ENCODE results near the gene USP11. TPM values are rescaled to one million over a fixed set of nuclear protein-coding genes. Genes with fewer than 3 reads are reported as not detected.
"Not testable (repeated sequence)": the region's sequence is repeated elsewhere in the genome, so short reads cannot be mapped to it uniquely, and the experiment has no call there.

Gene USP11
- total RNA-seq, 1 experiment from 2014 or later = 105 TPM

DNA sequence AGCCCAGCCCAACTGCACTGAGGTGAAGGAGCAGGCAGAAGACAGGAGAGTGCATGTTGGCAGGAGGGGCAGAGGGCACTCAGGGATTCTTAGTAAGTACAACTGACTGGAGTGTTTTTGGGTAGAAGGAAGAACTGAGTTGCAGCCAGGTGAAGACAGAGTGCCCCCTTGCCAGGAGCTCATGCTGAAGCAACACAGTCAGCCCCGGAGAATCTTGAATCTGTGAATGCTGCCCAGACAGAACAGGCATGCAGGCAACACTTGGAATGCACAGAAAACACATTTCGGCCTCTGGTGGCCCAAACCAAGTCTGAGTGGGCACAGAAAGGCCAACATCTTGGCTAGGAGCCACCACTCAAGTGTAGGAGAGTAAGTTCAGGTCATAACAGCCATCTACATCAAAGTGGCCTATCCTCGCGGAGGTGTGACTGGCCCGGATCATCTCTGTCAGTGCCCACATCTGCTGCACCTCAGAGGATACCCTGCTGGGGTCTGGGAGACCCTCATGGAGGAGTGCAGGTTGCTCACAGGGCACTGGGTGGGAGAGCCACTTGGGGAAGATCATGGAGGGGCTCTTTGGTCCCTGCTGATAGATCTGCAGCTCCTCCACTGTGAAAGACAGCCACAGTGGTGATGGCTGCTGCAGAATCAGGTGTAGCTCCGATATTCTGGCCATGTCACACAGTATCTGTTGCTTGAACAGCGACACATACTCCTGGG lies 40.4 kb downstream of the USP11 start:
- no peak for DNase-seq
- Histone ChIP-seq H3K27me3 (ENCODE audit: control insufficient read depth, insufficient read depth, low read length) (no peaks in the 10 kb centered on the region), H3K4me3 (ENCODE audit: insufficient read depth, low read depth, low read length) (no peak overlapping the region), H3K36me3 (replicated peaks; ENCODE audit: control insufficient read depth, insufficient read depth, low read length) (no peaks in the 10 kb centered on the region)

DNA sequence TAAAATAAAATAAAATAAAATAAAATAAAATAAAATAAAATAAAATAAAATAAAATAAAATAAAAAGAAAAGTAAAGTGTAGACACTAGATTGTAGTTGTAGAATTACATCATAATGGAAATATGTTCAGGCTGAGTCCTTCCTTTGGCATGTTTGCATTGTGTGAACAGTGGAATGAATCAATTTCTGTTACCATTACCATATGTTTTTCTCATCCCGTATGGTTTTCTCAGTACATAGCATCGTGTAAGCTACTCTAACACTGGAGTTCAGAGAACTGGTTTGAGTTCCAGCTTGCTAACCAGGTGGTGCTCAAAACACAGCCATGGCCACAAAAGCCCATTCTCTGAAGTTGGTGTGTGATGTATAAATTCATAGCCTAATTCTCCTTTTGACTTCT lies 45.9 kb downstream of the USP11 start:
- H3K4me3 ChIP-seq (ENCODE audit: insufficient read depth, low read depth, low read length) = no peak overlapping the region
- H3K27me3 ChIP-seq (ENCODE audit: control insufficient read depth, insufficient read depth, low read length) = no peaks in the 10 kb centered on the region
- no peak for DNase-seq
- no peaks in the 10 kb centered on the region for H3K36me3 ChIP-seq (replicated peaks; ENCODE audit: control insufficient read depth, insufficient read depth, low read length)

DNA sequence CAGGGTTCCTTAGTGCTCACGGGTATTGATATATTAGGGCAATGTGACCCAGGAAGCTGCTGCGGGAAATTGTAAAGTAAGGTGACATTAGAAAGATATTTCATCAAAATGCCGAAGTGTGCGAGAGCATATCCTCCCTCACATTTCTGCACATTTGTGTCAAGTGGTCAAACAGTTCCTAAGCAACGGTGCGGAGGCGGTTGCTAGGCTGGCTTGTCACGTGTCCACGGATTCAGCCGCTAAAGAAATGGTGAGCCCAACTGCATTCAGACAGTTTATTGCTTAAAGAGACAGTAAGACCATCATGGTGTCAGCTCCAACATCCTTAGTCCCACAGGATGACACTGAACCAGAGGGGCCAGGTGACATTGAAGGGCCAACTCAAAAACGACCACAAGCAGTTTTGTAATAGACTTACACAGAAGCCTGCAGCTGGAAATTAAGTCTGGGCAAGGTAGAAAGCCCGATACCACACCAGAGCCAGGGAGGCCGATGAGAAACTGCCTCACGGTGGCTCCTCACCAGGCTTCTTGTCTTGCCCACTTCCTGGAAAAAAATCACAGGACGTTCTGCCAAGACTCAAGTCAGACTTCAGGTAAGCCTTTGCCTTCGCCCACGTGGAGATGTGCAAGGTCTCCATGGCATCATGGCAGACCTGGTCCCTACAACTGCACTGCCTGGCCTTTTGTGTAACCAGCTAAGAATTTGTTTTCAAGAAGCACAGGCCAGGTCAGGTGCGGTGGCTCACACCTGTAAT lies 50.4 kb downstream of the USP11 start:
- Histone ChIP-seq H3K4me3 (ENCODE audit: insufficient read depth, low read depth, low read length) (no peak overlapping the region), H3K27me3 (ENCODE audit: control insufficient read depth, insufficient read depth, low read length) (no peaks in the 10 kb centered on the region), H3K36me3 (replicated peaks; ENCODE audit: control insufficient read depth, insufficient read depth, low read length) (no peaks in the 10 kb centered on the region)
- no peak for DNase-seq

DNA sequence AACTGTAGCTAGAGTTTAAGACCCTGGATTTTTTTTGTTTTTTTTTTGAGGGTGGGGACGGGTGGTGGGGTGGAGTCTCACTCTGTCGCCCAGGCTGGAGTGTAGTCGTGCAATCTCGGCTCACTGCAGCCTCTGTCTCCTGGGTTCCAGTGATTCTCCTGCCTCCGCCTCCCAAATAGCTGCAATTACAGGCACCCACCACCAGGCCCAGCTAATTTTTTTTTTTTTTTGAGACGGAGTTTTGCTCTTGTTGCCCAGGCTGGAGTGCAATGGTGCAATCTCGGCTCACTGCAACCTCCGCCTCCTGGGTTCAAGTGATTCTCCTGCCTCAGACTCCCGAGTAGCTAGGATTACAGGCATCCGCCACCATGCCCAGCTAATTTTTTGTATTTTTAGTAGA lies 51.8 kb downstream of the USP11 start:
- H3K4me3 ChIP-seq (ENCODE audit: insufficient read depth, low read depth, low read length); H3K27me3 ChIP-seq (ENCODE audit: control insufficient read depth, insufficient read depth, low read length); DNase-seq; H3K36me3 ChIP-seq (replicated peaks; ENCODE audit: control insufficient read depth, insufficient read depth, low read length): not testable (repeated sequence)

DNA sequence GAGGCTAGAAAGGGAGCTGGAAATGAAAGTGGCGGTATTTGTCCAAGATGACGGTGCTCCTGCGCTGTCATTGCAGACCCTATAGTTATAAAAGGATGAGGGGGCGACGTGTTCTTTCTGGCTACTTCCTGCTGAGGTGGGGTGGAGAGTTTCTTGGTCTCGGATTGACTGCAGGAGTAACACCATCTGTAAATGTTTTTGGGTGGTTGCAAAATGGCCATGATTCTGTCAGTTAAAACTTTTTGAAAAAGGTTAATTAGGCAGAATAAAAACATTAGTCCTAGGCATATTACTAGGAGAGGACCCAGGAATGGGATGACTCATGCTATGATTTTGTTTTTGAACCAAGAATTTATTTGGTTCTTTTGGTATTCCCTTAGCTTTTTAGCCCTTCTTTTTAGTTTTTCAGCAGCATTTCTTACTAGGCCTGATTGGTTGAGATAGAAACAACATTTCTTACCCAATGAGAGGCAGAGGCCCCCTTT lies 53.1 kb downstream of the USP11 start:
- no peak overlapping the region for H3K4me3 ChIP-seq (ENCODE audit: insufficient read depth, low read depth, low read length)
- no peak for DNase-seq
- no peaks in the 10 kb centered on the region for H3K27me3 ChIP-seq (ENCODE audit: control insufficient read depth, insufficient read depth, low read length)
- no peaks in the 10 kb centered on the region for H3K36me3 ChIP-seq (replicated peaks; ENCODE audit: control insufficient read depth, insufficient read depth, low read length)

DNA sequence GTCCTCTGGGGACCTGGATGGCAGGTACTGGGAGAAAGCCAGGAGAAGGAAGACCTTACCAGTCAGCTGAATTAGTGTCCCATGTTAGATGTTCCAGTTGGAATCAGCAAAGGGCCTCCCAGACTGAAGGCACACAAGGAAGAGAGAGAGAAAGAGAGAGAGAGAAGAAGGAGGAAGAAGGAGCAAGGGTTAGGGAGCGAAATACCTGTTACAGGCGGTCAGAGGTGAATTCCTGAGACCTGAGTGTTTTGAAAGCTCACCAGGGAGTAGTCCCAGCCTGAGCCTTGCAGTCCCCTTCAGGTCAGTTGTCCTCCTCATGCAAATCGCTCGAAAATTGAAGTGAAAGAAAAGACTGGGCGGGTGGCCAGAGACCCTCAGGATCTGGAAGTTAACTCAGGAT lies 60.3 kb downstream of the USP11 start:
- no peaks in the 10 kb centered on the region for H3K36me3 ChIP-seq (replicated peaks; ENCODE audit: control insufficient read depth, insufficient read depth, low read length)
- no peak overlapping the region for H3K4me3 ChIP-seq (ENCODE audit: insufficient read depth, low read depth, low read length)
- no peak for DNase-seq
- H3K27me3 ChIP-seq (ENCODE audit: control insufficient read depth, insufficient read depth, low read length) = no peaks in the 10 kb centered on the region; the same call in 1 of the 2 replicates

DNA sequence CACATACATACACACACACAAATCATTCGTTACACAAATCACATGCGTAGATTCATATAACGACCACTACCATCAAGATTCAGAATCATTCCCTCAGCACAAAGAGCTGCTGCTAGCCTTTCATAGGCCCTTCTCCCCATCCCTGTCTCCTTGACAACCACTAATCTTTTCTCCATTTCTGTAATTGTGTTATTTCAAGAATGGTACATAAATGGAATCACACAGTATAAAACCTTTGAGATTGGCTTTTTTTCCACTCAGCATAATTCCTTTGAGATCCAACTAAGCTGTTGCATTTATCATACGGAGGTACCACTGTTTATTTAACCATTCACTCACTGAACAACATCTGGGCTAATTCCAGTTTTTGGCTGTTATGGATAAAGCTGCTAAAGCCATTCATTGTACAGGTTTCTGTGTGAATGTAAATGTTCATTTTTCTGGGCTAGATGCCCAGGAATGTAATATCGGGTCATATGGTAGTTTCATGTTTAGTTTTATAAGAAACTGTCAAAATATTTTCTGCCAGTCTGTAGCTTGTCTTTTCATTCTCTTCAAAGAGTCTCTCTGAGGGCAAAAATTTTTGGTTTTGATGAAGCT lies 64.1 kb downstream of the USP11 start:
- Histone ChIP-seq H3K36me3 (replicated peaks; ENCODE audit: control insufficient read depth, insufficient read depth, low read length) (no peaks in the 10 kb centered on the region), H3K4me3 (ENCODE audit: insufficient read depth, low read depth, low read length) (no peak overlapping the region), H3K27me3 (ENCODE audit: control insufficient read depth, insufficient read depth, low read length) (no peaks in the 10 kb centered on the region)
- no peak for DNase-seq

DNA sequence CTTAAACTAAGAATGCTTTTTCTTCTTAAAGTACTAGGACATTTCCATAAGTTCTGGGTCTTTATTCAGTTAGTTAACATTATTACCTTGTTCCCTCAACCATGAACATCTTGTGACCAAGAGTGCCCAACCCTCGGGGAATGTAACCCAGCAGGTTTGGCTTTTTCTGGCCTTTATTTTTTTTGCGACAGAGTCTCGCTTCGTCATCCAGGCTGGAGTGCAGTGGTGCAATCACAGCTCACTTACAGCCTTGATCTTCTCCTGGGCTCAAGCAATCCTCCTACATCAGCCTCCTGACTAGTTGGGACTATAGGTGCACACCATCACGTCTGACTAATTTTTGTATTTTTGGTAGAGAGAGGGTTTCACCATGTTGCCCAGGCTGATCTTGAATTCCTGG lies 65.1 kb downstream of the USP11 start:
- DNase-seq = no peak
- H3K4me3 ChIP-seq (ENCODE audit: insufficient read depth, low read depth, low read length) = no peak overlapping the region
- H3K36me3 ChIP-seq (replicated peaks; ENCODE audit: control insufficient read depth, insufficient read depth, low read length) = no peaks in the 10 kb centered on the region
- H3K27me3 ChIP-seq (ENCODE audit: control insufficient read depth, insufficient read depth, low read length) = no peaks in the 10 kb centered on the region

Other genes with a start within 250 kb of the USP11 start
- 0.31 TPM in 1 of 2 replicates, not detected in the other for gene RGN, start 154.6 kb upstream of the USP11 start, total RNA-seq (2014; rRNA removed; shearing (Covaris generic))
- 106 and 108 TPM in 2 replicates for gene NDUFB11, start 88.3 kb upstream of the USP11 start, total RNA-seq (2014; rRNA removed; shearing (Covaris generic))
- gene RBM10, start 87.8 kb upstream of the USP11 start, total RNA-seq (2014; rRNA removed; shearing (Covaris generic)) = 72.6 and 79.1 TPM in 2 replicates
- gene UBA1, start 39.2 kb upstream of the USP11 start, total RNA-seq (2014; rRNA removed; shearing (Covaris generic)) = 427 and 477 TPM in 2 replicates
- 227 and 270 TPM in 2 replicates for gene CDK16, start 14.3 kb upstream of the USP11 start, total RNA-seq (2014; rRNA removed; shearing (Covaris generic))
- 0.26 and 0.31 TPM in 2 replicates for gene ZNF157, start 137.6 kb downstream of the USP11 start, total RNA-seq (2014; rRNA removed; shearing (Covaris generic))

Measured in H7 (cell line).